Activated CD4-positive, CD25-positive, alpha-beta regulatory T cell treated with anti-CD3 and anti-CD28 coated beads, Interleukin-2, amount 50 U/mL, for 16 hours (primary cell): ENCODE measurements around the gene DGKD.

ENCODE experiments used
- DNase-seq: peaks from one replicate; pipeline ENCODE4 v3.0.0-alpha.2; 2020; ENCODE audit warnings: low read depth, low spot score

Gene DGKD

DNA sequence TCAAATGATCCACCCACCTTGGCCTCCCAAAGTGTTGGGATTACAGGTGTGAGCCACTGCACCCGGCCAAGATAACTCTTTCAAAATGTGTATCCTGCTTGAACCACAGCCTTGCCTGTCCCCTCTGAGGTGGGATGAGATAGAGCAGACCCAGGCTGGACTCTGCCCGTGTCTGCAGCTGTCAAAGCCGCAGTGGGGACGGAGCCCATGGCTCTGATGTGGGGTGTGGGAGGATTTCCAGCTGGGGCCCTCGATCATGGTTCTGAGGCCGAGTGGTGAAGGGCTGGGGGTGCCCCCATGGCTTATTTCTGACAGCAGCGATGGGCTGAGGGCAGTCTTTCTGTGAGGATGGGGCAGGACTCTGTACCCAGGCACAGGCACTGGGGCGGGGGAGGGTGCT lies 104.5 kb downstream of the DGKD start:
- DNase-seq, result no peak

DNA sequence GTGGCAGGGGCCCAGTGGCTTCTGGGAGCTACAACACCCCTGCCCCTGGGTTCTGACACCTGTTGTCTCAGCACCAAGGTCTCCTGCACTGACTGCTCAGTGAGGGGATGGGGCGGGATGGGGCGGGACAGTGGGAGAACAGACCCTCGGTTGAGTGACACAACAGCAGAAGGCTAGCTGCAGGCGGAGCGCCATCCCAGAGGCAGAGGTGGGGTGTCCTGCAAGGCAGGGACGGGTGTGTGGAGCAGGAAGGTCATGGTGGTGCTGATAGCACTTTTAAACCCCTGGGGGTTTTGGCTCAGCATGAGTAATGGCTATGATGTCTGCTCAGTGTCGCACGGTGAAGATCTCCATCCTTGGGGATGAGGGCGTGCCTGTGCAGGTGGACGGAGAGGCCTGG lies 105.1 kb downstream of the DGKD start:
- DNase-seq, result no peak

DNA sequence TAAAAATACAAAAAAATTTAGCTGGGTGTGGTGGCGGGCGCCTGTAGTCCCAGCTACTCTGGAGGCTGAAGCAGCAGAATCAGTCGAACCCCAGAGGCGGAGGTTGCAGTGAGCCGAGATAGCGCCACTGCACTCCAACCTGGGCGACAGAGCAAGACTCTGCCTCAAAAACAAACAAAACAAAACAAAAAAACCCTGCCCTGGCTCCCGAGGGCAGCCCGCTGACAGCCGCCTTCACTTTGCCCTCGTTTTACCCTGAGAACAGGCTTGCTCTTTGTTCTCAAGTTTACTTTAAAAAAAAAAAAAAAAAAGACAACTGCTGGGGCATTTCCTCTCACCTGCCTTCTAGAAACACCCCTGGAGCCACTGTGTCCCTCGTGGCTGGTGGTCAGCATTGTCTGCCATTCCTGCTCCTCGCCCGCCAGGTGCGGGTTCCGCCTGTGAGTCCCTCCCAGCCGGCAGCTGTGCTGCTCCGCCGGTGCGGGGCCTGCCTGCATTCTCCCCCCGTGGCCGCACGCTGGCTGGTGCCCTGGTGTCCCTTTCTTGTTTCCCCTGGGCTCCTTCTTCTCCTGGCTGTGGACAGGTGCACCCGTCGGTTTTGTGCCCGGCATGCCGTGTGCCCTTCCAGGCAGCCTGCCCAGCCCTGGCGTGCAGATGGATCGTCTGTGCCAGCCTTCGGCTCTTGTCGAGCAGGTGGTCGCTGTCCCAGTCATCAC lies 106.6 kb downstream of the DGKD start:
- DNase-seq, result no peak

DNA sequence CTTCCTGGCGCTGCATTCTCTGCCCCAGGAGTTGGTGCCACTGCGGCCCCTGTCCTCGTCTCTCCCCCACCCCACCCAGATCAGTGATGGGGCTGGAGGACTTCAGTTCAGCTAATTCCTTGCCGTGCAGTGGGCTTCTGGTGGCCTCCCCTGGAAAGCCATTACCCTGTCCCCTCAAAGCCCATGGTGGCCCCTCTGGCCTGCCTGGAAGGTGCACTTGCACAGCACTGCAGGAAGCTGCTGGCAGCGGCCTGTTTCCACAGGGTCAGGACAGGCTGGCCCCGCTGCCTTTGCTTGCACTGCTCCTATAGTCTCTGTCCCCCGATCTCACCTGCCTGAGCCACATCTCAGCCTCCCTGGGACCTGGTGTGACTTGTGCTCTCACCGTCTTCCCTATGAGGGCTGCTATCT lies 107.2 kb downstream of the DGKD start:
- no peak for DNase-seq

DNA sequence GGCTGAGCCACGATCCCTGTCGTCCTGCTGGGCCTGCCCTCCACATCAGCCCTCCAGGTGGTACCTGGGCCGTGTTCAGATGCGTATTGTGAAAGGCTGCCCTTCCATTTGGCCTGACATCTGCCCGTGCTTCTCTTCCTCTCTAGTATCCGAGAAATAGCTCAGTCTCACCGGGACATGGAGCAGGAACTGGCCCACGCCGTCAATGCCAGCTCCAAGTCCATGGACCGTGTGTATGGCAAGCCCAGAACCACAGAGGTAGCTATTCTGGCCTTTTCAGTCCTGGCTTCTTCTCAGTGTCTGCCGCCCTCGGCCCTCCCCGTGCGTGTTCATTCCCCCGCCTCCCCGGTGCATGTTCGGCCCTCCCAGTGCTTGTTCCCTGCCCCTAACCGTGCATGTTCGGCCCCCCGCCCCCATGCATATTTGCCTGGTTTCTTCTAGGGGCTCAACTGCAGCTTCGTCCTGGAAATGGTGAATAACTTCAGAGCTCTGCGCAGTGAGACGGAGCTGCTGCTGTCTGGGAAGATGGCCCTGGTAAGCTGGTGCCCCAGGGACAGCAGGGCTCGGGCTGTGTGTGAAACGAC lies 108.0 kb downstream of the DGKD start:
- no peak for DNase-seq

DNA sequence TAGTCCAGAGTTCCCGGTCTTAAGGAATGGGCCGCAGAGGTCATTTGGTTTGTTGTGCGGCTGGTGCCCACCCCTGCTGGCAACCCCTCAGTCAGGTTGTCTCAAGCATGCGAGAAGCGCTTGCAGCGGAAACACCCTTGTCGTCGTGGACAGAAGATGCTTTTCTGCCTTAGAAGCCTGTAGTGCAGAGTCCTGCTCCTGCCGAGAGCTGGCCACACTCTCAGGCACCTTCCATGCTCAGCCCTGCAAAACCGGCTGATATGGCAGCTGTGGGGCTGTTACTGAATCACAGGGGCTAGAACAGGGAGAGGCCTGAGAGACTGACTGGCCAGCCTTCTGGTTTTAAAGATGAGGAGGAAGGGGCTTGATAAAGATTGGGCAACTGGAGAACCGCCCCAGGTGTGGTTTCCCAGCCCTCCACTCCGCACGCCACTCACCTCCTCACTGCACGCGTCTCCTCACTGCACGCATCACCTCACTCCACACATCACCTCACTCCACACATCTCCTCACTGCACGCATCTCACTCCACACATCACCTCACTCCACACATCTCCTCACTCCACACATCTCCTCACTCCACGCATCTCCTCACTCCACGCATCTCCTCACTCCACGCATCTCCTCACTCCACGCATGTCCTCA lies 108.7 kb downstream of the DGKD start:
- no peak for DNase-seq

DNA sequence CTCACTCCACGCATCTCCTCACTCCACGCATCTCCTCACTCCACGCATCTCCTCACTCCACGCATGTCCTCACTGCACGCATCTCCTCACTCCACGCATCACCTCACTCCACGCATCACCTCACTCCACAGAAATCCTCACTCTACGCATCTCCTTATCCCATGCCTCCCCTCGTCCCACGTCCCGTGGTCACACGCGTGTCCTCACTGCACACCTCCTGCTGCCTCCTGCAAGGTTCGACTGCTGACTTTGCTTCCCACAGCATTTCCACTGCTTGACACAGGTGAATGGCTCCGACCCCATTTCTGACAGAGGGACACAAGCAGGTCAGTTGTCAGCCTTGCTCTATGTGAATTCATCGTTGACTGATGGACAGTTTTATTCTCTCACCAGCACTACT lies 109.3 kb downstream of the DGKD start:
- no peak for DNase-seq

DNA sequence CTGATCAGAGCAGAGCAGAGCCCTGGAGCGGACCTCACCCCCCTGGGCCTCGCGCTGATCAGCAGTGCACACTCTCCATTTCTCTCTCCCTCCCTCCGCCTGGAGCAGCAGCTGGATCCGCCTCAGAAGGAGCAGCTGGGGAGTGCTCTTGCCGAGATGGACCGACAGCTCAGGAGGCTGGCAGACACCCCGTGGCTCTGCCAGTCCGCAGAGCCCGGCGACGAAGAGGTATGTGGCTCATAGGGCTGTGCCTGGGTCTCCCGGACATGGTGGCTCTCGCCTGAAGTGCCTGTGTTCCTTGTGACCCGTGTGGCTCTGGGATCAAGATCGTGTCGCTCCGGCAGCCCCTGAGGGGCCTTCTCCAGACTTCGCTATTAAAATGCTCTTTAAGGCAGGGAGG lies 109.8 kb downstream of the DGKD start:
- DNase-seq, result no peak

DNA sequence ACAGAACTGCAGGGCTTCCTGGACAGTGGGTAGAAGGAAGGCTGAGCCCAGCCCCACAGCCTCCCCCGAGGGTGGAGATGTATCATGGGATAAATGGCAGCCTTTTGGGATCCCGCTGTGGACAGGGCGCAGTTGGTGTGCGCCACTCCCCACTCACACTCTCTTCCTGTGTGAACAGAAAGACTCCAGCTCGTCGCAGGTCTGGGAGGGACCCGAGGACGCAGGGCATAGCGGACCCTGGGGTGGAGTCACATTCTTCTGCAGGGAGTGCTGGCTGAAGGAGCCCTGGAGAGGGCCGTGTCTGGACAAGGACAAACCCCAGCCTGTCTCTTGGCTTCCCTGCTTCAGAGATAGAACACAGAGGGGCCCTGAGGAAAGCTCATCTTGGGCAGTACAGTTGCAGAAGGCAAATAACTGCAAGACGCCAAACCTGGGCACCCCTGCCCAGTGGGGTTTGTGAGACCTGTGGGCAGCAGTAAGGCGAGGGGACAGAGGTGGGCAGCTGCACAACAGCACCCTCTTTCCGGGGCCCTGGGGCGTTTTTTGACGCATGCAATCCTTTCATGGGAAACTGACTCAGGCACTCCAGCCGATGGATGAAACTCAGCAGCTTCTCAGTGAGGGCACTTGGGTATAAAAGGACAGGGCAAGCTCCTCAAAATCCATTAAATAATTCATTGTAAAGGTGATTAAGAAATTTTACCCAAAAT lies 110.4 kb downstream of the DGKD start:
- DNase-seq, result no peak

DNA sequence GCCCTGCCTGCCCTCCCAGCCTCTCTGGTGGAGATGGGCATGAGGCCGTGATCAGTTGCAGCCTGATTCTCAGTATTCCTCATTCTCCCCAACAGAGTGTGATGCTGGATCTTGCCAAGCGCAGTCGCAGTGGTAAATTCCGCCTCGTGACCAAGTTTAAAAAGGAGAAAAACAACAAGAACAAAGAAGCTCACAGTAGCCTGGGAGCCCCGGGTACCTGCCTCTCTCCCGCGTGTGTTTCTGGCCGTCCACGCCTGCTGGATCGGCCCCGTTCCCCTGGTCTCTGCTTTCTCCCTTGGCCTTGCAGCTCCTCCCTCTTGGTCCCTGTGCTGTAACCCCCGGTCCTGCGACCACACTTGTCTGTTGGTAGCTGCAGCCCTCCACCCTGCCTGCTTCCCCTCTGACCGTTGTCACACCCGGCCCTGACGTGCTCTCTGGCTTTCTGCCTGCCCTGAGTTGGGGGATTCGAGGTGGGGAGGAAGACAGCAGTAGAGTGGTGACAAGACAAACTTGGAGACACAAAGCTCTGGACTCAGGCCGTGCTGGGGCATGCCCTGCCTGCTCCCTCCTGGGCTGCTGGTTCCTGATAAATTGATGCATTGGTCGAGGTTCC lies 112.8 kb downstream of the DGKD start:
- no peak for DNase-seq

DNA sequence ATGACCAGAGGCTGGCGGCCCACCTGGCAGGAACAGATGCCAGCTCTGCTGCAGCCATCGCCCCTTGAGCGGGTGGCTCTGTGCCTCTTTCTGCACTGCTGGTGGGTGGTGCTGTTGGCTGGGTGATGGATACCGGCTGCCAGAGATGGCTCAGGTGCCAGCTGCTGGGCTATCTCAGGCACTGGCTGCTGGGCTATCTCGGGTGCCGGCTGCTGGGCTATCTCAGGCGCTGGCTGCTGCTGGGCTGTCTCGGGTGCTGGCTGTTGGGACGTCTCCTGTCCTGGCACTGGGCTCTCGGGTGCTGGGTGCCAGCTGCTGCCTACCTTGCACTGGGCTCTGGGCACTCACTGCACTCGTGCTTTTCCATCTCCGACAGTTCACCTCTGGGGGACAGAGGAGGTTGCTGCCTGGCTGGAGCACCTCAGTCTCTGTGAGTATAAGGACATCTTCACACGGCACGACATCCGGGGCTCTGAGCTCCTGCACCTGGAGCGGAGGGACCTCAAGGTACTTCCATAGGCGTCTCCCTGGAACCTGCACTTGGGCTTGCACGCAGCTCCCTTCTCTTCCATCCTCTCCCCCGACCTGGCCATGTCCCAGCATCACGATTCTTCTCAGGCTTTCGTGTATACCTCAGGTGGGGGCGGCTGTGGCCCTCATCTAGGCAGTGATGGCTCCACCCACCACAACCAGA lies 113.9 kb downstream of the DGKD start:
- no peak for DNase-seq

DNA sequence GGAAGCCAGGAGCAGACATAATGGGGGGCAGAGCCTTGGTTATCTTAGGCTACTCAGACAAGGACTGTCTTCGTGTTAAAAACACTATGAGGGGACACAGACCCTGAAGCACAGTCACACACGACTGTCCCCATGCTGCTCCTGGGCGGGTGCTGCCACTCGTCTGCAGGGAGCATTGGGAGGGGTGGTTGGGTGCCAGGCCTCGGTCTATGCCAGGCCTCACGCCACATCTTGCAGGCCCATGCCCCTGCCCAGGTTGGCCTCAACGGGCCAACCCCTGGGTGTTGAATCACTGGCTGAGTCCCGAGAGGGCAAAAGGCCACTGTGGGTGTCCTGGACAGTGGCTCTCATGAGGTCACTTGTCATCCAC lies 114.4 kb downstream of the DGKD start:
- DNase-seq, result no peak

DNA sequence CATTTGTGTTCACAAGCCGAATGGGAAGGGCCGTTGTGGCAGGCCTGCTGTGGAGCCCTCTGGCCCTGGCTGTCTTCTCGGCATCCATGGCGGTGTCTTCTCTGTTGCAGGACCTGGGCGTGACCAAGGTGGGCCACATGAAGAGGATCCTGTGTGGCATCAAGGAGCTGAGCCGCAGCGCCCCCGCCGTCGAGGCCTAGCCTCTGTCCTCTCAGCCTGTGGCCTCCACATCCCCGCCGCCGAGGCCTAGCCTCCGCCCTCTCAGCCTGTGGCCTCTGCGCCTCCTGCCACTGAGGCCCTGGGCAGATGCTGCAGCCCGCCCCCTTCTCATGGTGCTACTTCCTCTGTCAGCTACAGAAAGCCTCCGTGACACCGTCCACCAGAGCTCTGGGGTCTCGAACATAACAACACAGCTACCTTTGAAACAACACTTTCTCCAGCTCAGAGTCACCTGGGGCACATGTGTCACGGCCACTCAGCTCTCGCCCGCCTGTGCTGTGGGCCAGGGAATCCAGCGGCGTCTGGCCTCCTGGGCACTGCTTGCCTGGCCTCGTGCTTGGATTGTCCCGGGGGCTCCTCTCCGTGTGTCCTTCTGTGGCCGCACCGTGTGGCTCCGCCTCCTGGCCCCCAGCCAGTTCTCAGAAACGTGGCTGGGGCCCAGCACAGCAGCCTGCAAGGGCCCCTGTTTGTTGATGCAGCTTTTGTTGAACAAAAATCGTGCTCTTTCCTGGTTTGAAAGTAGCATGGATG lies 115.1 kb downstream of the DGKD start:
- DNase-seq, result no peak

DNA sequence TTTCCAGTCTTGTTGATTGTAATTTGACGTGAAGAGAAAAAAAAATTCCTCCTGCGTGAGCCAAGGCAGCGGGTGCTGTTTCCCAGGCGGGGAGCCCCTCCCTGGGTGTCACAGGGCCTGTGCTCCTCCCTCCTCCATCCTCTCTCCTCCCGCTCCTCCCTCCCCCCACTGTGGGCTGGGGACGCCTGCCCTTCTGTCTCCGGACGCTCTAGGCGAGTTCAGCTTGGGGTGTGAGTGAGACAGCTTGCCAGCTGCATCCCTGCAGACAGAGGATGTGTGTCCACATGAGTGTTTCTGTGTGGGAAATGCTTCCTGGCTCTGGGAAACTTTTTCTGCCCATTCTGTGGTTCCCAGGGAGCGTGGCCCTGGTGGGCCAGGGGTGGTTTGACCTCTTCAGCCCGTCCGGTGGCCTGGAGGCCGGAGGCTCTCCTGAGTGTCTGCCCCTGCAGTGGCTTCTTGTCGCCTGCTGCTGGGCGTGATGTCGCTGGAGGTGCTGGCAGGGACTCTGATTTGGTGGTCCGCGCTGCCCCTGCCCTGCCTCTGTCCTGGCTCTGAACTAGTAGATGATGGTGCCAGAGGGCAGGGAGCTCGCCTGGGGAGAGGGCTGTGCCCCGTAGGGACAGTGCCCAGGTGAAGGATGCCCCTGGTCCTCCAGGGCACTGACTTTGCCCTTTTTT lies 115.9 kb downstream of the DGKD start:
- no peak for DNase-seq

DNA sequence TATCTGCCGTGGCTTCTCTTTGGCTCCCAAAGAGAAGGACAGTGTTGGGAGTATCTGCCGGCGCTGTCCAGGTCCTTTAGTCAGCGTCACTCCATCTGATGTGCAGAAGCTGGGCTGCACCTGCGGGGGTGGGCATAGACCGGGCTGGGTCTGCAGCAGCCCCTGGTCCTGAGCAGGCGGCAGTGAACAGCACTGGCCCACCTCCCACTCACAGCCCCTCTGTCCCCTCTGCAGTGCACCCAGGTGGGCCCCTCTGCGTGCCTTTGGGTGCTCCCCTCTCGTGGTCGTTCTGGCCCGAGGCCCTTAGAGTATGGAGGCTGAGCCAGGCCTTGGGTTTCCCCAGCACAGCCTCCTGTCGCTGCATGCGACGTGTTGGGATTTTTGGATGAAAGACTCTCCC lies 116.5 kb downstream of the DGKD start:
- no peak for DNase-seq

DNA sequence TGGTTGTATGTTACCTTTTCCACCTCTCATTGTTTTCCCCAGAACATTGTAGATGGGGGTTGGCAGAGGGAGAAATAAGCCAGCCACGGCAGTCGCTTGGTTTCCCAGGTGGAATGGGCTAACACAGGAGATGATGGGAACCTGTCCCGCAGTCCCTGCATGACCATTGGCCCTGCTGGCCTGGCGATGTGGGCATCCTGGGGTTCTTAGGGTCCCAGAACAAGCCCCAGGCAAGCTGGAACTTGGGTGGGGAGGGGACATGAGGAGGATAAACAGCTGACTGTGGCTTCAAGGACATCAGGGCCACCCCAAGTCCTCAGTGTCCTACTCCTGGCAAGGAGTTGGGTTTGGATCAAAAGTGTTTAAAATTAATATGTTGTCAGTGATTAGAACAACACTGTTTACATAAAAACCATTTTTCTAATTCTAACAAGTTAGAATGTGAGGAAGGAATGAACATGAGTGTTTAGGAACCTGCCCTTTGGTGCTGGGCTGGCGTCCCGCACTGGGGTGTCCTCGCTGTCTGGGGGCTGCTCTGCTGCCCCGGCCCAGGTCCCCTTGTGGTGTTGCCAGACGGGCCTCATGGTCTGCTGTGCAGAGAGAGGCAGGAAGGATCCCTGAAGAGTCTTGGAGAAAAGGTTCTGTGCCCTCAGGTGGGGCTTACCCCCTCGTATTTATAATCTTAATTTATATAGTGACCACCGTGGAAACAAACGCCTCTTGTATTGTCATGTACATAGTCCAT lies 117.2 kb downstream of the DGKD start:
- no peak for DNase-seq

DNA sequence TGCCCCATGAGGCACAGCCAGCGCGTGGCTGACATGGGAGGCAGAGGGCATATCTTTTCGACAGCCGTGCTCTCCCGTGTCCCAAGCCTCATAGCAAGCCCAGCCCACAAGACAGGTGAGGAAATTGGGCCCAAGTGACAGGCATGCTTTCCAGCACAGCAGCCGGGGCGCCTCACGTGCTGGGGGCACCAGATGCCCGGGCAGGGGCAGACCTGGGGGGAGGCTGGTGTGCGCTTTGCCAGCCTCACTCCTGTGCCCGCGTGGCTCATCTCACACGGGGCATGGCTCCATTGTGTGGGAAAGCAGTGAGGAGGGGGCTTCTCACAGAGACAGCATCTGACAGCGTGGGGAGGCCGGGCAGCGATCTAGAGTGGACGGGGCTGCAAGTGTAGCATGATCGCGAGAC lies 119.1 kb downstream of the DGKD start:
- DNase-seq, result no peak

DNA sequence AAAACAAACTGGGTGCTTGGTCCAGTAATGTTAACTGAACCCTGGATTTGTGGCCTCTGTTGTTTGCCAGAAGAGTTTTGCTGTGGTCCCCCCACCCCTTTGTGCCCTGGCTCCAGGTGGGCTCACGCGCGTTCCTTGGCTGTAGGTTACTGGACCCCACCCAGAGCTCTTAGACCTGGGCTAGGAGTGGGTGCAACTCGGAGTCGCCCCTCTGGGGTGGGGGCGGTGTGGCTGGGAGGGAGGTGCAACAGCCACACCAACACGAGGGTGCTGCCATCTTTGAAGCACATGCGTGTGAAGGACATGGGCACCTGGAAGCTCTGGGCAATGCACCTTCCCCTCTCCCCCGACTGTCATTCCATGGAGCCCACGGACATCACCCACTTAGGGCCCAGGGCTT lies 119.6 kb downstream of the DGKD start:
- no peak for DNase-seq

DNA sequence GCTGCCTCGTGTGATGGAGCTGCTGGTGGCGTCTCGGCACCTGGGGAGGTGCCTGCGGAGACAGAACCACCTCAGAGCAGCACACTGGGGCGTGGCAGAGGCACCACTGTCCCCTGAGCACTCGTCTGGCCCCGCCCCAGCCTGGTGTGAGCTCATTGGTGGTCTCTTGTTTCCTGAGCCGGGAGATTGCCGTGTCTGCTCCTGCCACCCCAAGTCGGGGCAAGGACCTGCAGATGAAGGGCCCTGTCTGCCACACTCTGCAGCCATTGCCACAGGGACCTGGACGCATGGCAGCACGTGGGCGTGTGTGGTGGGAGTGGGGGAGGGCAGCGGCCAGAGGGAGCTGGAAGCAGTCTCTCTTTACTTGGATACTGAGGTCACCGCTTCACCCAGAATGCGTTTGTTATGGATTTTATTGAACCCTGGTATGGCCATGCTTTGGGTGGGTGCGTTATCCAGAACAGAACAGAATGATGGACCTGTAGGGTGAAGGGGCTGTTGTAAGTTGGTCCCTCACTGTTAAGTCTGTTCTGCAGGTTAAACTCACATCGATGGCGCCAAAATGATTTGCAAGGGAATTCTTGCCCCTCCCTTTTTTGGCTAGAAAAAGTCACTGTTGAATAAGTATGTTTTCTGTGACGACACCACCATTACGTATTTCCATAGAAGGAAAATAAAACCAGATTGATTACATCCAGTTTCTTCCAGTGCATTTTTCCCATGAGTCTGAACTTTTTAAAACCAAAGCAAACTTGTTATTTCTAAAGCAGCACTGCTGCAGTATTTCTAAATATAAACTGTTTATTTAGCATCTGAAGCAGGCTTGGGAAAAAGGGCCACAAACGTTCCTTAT lies 120.2 kb downstream of the DGKD start:
- no peak for DNase-seq
